Breast epithelium (tissue), 3 donors: ENCODE data around the gene SLC2A4RG.

ENCODE experiments used
- POLR2A ChIP-seq: fragments of 450-650 bp; IDR thresholded peaks from one replicate; pipeline ENCODE4 v1.6.1; 2016; ENCODE audit warnings: antibody characterized with exemption, mild to moderate bottlenecking, moderate library complexity
- POLR2AphosphoS5 ChIP-seq, 3 donors: sonication (generic); formaldehyde crosslinking; IDR thresholded peaks; one replicate each; pipeline ENCODE4 v1.6.1; 2017; ENCODE audit warnings: antibody characterized with exemption in 3 of 3
- TF ChIP-seq, protein P1 (sequence below), 3 donors: fragments of 450-650 bp; IDR thresholded peaks; one replicate each; pipeline ENCODE4 v1.5.1; 2016 to 2017; ENCODE audit warnings: antibody characterized with exemption in 3 of 3, mild to moderate bottlenecking in 3 of 3, moderate library complexity in 3 of 3

DNA sequence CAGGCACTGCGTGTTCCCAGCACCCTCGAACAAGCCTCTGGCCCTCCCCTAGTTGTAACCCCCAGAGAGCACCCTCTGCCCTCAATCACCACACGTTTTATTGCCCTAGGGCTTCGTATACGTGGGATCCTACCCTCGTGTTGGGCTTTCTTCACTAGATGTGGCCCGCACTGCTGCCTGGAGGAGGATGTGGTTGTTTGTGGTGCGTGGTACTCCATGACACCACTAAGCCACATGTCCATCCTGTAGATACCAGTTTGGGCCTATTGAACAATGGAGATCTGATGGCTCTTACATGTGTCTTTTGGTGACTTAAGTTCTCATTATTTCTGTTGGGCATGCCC lies 17.0 kb downstream of the SLC2A4RG start:
- TF ChIP-seq, protein P1, sequence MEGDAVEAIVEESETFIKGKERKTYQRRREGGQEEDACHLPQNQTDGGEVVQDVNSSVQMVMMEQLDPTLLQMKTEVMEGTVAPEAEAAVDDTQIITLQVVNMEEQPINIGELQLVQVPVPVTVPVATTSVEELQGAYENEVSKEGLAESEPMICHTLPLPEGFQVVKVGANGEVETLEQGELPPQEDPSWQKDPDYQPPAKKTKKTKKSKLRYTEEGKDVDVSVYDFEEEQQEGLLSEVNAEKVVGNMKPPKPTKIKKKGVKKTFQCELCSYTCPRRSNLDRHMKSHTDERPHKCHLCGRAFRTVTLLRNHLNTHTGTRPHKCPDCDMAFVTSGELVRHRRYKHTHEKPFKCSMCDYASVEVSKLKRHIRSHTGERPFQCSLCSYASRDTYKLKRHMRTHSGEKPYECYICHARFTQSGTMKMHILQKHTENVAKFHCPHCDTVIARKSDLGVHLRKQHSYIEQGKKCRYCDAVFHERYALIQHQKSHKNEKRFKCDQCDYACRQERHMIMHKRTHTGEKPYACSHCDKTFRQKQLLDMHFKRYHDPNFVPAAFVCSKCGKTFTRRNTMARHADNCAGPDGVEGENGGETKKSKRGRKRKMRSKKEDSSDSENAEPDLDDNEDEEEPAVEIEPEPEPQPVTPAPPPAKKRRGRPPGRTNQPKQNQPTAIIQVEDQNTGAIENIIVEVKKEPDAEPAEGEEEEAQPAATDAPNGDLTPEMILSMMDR (IDR thresholded peaks at IDR 0.05), result no peak
- no peak for TF ChIP-seq POLR2A
- no peak for TF ChIP-seq POLR2AphosphoS5 (IDR thresholded peaks at IDR 0.05)
